Measurements from ENCODE around the gene RELL2.

Gene RELL2

GRCh38 chr5:141618804-141619554 lies 17.8 kb upstream of the RELL2 start, which contains the start of gene DIAPH1:
Gene DIAPH1, minus strand, starts transcription at chr5:141619000. Its CDS starts 86 bp downstream, at chr5:141618914.
- TF ChIP-seq CTCF (IDR thresholded peaks at IDR 0.05) (peak; percentile 97), ZFX (IDR thresholded peaks at IDR 0.05; ENCODE audit: borderline replicate concordance) (no peak)
- H3K27ac ChIP-seq = peak within 1 kb of the TSS; percentile 96

DNA sequence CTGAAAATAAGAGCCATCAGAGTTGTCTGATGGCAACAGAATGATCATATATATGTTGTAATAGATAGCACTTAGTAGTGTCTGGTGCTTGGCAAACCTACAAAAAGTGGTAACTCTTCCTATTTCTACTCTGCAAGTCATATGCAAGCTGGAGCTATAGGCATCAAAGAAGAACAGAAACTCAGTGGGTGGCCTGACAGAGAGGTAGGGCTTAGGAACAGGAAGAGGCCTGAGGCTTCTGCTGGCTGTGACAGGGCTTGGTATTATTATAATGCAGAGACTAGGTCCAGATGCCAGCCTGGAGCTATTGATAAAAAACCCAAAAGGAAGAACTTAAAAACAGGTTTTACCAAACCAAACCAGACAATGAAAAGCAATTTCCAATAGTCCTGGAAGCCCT lies 13.6 kb upstream of the RELL2 start:
- no peak for TF ChIP-seq ZFX (IDR thresholded peaks at IDR 0.05; ENCODE audit: borderline replicate concordance)
- TF ChIP-seq CTCF (IDR thresholded peaks at IDR 0.05) = no peak
- H3K27ac ChIP-seq = no peak overlapping the region

GRCh38 chr5:141623611-141624010 lies 13.2 kb upstream of the RELL2 start:
- H3K27ac ChIP-seq = no peak overlapping the region
- no peak for TF ChIP-seq CTCF (IDR thresholded peaks at IDR 0.05)
- TF ChIP-seq ZFX (IDR thresholded peaks at IDR 0.05; ENCODE audit: borderline replicate concordance) = no peak

DNA sequence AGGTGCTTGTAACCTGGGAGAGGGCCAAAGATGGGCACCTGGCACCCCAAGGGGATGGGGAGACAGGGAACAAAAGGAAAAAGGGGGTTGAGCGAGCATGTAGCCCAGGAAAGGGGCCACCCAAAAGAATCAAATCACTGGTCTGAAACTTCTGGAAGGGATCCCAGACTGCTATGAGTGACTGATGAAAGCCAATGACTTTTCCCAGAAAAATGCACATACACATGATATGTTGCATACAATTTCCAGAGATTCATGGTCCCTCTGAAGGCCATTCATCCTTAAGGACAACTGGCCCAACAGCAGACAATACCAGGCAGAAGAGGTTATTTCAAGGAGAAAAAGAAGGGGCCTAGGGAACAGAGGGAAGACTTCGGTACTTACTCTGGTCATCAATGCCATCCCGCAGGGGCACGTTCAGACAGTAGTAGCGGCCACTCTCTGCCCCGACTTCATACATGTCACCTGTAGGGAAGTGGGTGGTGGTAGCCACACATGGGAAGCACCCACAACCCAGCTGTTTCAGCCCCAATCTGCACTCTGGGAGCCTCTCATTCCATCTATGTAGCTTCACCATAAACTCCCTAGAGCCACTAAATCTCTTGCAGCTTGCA lies 8.5 kb upstream of the RELL2 start:
- H3K27ac ChIP-seq = no peak overlapping the region
- TF ChIP-seq ZFX (IDR thresholded peaks at IDR 0.05; ENCODE audit: borderline replicate concordance) = no peak

DNA sequence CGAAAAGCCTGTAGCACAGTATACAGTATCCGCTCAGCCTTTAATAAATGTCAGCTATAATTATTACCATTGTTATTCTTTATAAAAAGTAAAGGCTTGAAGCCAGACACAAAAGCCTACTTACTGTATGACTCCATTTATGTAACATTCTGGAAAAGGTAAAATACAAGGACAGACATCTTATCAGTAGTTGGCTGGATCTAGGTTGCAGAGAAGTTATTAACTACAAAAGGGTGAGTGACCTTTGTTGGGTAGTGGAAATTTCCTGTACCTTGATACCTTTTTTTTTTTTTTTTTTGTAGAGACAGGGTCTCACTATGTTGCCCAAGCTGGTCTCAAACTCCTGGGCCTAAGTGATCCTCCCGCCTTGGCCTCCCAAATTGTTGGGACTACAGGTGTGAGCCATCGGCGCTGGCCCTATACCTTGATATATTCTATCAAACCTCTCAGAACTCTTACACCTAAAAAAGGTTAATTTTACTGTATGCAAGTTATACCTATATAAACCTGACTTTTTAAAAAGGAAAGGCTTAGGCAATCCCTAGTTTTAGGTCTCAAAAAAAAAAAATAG lies 6.1 kb upstream of the RELL2 start:
- H3K27ac ChIP-seq = no peak overlapping the region
- TF ChIP-seq ZFX (IDR thresholded peaks at IDR 0.05; ENCODE audit: borderline replicate concordance) (no peak), CTCF (IDR thresholded peaks at IDR 0.05) (no peak)

GRCh38 chr5:141632650-141633049 lies 4.1 kb upstream of the RELL2 start:
- no peak overlapping the region for H3K27ac ChIP-seq

More at GRCh38 chr5:141632650-141633049, 4.1 kb upstream of the RELL2 start:
- TF ChIP-seq CTCF (IDR thresholded peaks at IDR 0.05) (no peak), ZFX (IDR thresholded peaks at IDR 0.05; ENCODE audit: borderline replicate concordance) (no peak)

All from 22Rv1 (cell line).